Upper lobe of right lung (tissue), 1 donor: ENCODE results near the gene COBL. TPM values are rescaled to one million over a fixed set of nuclear protein-coding genes. Genes with fewer than 3 reads are reported as not detected.
A peak's percentile ranks its signal among the peaks of the same experiment; 100 is the strongest.

Source experiments
- ATAC-seq: fragments of 200-7000 bp; cut with Tn5 transposase; one replicate; pipeline ENCODE4 v1.9.1; 2020; ENCODE audit warnings: mild to moderate bottlenecking, moderate library complexity
- DNase-seq: peaks from one replicate; pipeline ENCODE4 v3.0.0-alpha.2; 2020
- H3K27ac ChIP-seq: fragments of 200-600 bp; one replicate; pipeline ENCODE4 v1.8.0; 2022
- H3K27me3 ChIP-seq: fragments of 200-600 bp; one replicate; pipeline ENCODE4 v1.8.0; 2022; ENCODE audit warnings: mild to moderate bottlenecking
- H3K36me3 ChIP-seq: fragments of 200-600 bp; one replicate; pipeline ENCODE4 v1.8.0; 2022
- H3K4me1 ChIP-seq: fragments of 200-600 bp; one replicate; pipeline ENCODE4 v1.8.0; 2022
- H3K4me3 ChIP-seq: fragments of 200-600 bp; one replicate; pipeline ENCODE4 v1.8.0; 2022; ENCODE audit warnings: mild to moderate bottlenecking
- H3K9me3 ChIP-seq: fragments of 200-600 bp; one replicate; pipeline ENCODE4 v1.8.0; 2022
- intact Hi-C: fragments of 100-400 bp; cut with DNase I; formaldehyde crosslinking; loops from one replicate; pipeline ENCODE4 v1.11.0; 2022
- total RNA-seq: library from RNA; stranded (reverse); fragmentation: NEBNext Ultra II Directional; extraction: Animal tissue kit (Norgen Biotek cat#: 25700); gene quantifications from one replicate; pipeline ENCODE4 v1.2.1, GENCODE V29; 2021
- TF ChIP-seq, protein P1 (sequence below): fragments of 200-600 bp; IDR thresholded peaks from one replicate; pipeline ENCODE4 v1.8.0; 2022; ENCODE audit warnings: antibody characterized with exemption
- donor health status: DM: no; HTN: yes; CAD: no; lungs with severe emphysema.

The COBL gene
- total RNA-seq, 1 donor from 2014 or later: 29.2 TPM

DNA sequence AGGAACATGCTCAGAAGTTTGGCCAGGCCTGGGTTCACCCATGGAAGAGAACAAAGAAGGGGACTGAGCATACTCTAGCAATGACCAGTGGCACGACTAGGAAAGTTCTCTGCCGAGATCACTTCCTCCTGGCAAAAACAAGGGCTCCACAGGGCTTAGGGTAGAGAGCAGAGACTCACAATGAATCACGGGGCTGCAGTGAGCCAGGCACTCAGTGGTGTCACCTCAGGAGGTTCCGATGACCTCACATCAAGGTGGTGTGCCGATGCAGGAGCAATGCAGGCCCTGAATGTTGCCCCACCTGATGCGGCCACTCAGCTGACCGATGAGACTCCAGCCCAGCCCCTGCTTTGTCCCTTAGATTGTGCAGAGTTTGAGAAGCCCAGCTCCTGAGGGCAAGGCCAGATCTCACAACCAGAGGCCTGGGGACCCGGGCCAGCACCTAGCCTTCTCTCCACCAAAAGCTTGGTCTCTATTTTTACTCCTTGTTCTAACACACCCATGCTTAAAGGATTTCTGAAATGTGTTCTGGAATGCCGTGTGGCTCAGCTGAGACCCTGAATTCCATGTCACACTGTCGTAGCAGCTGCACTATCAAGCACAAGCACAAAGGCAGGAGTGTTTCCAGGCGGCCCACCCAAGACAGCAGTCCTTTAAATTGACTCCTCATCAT is 60.9 kb downstream of the COBL start:
- Histone ChIP-seq H3K4me1 (no peaks in the 10 kb centered on the region), H3K27ac (no peak overlapping the region)

GRCh38 chr7:51255036-51255435 is 61.6 kb downstream of the COBL start:
- no peak for DNase-seq
- no peak overlapping the region for H3K27ac ChIP-seq
- H3K27me3 ChIP-seq: no peaks in the 10 kb centered on the region
- no peaks in the 10 kb centered on the region for H3K9me3 ChIP-seq
- ATAC-seq: no peak
- no peak overlapping the region for H3K4me3 ChIP-seq
- no peaks in the 10 kb centered on the region for H3K36me3 ChIP-seq
- no peaks in the 10 kb centered on the region for H3K4me1 ChIP-seq
- TF ChIP-seq, protein P1, sequence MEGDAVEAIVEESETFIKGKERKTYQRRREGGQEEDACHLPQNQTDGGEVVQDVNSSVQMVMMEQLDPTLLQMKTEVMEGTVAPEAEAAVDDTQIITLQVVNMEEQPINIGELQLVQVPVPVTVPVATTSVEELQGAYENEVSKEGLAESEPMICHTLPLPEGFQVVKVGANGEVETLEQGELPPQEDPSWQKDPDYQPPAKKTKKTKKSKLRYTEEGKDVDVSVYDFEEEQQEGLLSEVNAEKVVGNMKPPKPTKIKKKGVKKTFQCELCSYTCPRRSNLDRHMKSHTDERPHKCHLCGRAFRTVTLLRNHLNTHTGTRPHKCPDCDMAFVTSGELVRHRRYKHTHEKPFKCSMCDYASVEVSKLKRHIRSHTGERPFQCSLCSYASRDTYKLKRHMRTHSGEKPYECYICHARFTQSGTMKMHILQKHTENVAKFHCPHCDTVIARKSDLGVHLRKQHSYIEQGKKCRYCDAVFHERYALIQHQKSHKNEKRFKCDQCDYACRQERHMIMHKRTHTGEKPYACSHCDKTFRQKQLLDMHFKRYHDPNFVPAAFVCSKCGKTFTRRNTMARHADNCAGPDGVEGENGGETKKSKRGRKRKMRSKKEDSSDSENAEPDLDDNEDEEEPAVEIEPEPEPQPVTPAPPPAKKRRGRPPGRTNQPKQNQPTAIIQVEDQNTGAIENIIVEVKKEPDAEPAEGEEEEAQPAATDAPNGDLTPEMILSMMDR: no peak
- intact Hi-C loops: no loop called here

More for the DNA sequence above, 60.9 kb downstream of the COBL start:
- Histone ChIP-seq H3K27me3 (no peaks in the 10 kb centered on the region), H3K4me3 (no peak overlapping the region), H3K9me3 (no peaks in the 10 kb centered on the region), H3K36me3 (no peaks in the 10 kb centered on the region)
- no peak for DNase-seq
- intact Hi-C loops: no loop called here
- TF ChIP-seq, protein P1: no peak
- ATAC-seq: peak; percentile 52

GRCh38 chr7:51253157-51253556 is 63.5 kb downstream of the COBL start:
- no peak for ATAC-seq
- TF ChIP-seq, protein P1: no peak
- Histone ChIP-seq H3K36me3 (no peaks in the 10 kb centered on the region), H3K27me3 (no peaks in the 10 kb centered on the region), H3K9me3 (no peaks in the 10 kb centered on the region), H3K4me1 (no peaks in the 10 kb centered on the region), H3K4me3 (no peak overlapping the region), H3K27ac (no peak overlapping the region)
- DNase-seq: no peak
- intact Hi-C loops: no loop called here

DNA sequence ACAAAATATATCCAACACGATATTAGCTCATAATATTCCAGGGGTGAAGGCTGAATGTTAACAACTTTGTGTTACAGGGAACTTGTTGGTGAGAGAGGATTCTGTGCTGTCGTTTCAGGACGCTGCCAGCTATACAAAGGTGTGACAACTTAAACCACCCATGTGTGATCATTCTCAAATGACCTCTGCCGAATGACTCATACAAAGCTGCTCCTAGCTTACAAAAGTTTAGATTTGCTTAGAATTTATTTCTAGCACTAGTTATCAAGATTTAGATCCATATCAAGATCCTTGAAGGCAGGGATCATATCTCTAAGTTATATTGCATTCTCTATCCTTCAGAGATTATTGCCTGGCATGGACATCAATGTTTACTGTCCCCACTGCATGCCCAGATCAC is 65.3 kb downstream of the COBL start:
- DNase-seq: no peak
- intact Hi-C loops: no loop called here
- Histone ChIP-seq H3K4me1 (no peaks in the 10 kb centered on the region), H3K4me3 (no peak overlapping the region), H3K27ac (no peak overlapping the region), H3K9me3 (no peaks in the 10 kb centered on the region), H3K27me3 (no peaks in the 10 kb centered on the region), H3K36me3 (no peaks in the 10 kb centered on the region)
- no peak for ATAC-seq
- TF ChIP-seq, protein P1: no peak

DNA sequence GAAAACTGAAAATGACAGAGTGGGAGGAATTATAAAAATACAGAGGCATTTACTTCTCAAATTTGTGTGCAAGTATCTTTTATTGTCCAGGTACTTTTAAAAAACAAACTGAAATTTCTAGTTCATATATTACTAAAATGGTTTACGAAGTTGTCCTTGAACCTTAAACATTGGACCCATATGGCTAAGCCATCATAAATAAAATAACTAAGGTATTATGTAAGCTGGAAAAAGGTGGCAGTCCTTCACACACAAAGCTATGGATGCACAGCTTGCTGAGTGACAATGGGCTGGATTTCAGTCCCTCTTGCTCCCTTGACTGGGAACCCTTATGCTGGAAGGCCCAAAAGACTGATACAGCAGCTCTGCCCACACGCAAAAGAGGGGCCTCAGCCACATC is 66.1 kb downstream of the COBL start:
- no peak for ATAC-seq
- no peak overlapping the region for H3K4me3 ChIP-seq
- DNase-seq: no peak
- no peaks in the 10 kb centered on the region for H3K36me3 ChIP-seq
- H3K27me3 ChIP-seq: no peaks in the 10 kb centered on the region
- H3K27ac ChIP-seq: no peak overlapping the region
- TF ChIP-seq, protein P1: no peak
- H3K4me1 ChIP-seq: no peaks in the 10 kb centered on the region
- intact Hi-C loops: no loop called here
- H3K9me3 ChIP-seq: no peaks in the 10 kb centered on the region

DNA sequence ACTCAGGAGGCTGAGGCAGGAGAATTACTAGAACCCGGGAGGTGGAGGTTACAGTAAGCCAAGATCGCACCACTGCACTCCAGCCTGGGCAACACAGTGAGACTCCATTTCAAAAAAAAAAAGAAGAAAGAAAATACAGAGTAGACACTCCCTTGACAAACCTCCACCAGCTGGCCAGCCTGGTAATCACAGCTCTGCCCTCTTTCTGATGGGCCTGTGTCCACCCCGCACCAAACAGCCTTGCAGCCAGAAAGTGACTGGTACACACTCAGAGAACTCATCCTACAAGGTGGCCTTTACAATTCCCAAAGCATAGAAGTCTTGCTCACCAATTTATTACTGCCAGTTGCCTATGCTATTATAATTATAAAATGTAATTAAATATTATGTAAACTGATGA is 66.6 kb downstream of the COBL start:
- no peaks in the 10 kb centered on the region for H3K4me1 ChIP-seq
- no peaks in the 10 kb centered on the region for H3K27me3 ChIP-seq
- no peak for ATAC-seq
- no peak overlapping the region for H3K27ac ChIP-seq
- no peak overlapping the region for H3K4me3 ChIP-seq
- TF ChIP-seq, protein P1: no peak
- no peak for DNase-seq
- no peaks in the 10 kb centered on the region for H3K36me3 ChIP-seq
- intact Hi-C loops: no loop called here
- H3K9me3 ChIP-seq: no peaks in the 10 kb centered on the region
